HepG2 (cell line): Measurements from ENCODE around the gene CGREF1. TPM values are rescaled to one million over a fixed set of nuclear protein-coding genes. Genes with fewer than 3 reads are reported as not detected.

ENCODE experiments used
- CEBPB ChIP-seq: IDR thresholded peaks from 2 replicates; pipeline ENCODE4 v1.6.1; 2011; ENCODE audit warnings: low read depth, low read length, improper control_type of control experiment, borderline replicate concordance
- DMTF1 ChIP-seq: sonication (generic); formaldehyde crosslinking; IDR thresholded peaks from 2 replicates; pipeline ENCODE4 v1.4.0; 2020; ENCODE audit warnings: mild to moderate bottlenecking, missing genetic modification reagents
- GRHL1 ChIP-seq: sonication (generic); formaldehyde crosslinking; conservative IDR thresholded peaks from 2 replicates; pipeline ENCODE4 v1.8.0; 2022; ENCODE audit warnings: missing genetic modification reagents
- HIVEP1 ChIP-seq: sonication (generic); formaldehyde crosslinking; IDR thresholded peaks from 2 replicates; pipeline ENCODE4 v1.4.0; 2020; ENCODE audit warnings: mild to moderate bottlenecking, missing genetic modification reagents
- HMG20B ChIP-seq: conservative IDR thresholded peaks from 2 replicates; pipeline ENCODE4 v1.6.1; 2016; ENCODE audit warnings: missing genetic modification reagents, missing compliant biosample characterization
- HOXA9 ChIP-seq: sonication (generic); formaldehyde crosslinking; IDR thresholded peaks from 2 replicates; pipeline ENCODE4 v1.8.1; 2022; ENCODE audit warnings: missing genetic modification reagents, mild to moderate bottlenecking, moderate library complexity, borderline replicate concordance
- JARID2 ChIP-seq: sonication (generic); formaldehyde crosslinking; IDR thresholded peaks from 2 replicates; pipeline ENCODE4 v1.8.1; 2023; ENCODE audit warnings: missing genetic modification reagents, inconsistent platforms; ENCODE audit not compliant: insufficient replicate concordance
- KMT2A ChIP-seq: sonication (generic); formaldehyde crosslinking; IDR thresholded peaks from 2 replicates; pipeline ENCODE4 v1.4.0; 2020; ENCODE audit warnings: missing genetic modification reagents
- MXD4 ChIP-seq: IDR thresholded peaks from 2 replicates; pipeline ENCODE4 v1.6.1; 2016; ENCODE audit warnings: mild to moderate bottlenecking, missing biosample characterization, missing genetic modification reagents
- PAXIP1 ChIP-seq: sonication (generic); formaldehyde crosslinking; conservative IDR thresholded peaks from 2 replicates; pipeline ENCODE4 v1.4.0; 2020; ENCODE audit warnings: mild to moderate bottlenecking, missing genetic modification reagents, moderate library complexity
- PHF21A ChIP-seq: sonication (generic); formaldehyde crosslinking; IDR thresholded peaks from 2 replicates; pipeline ENCODE4 v1.5.0; 2020; ENCODE audit warnings: mild to moderate bottlenecking, missing genetic modification reagents
- SATB2 ChIP-seq: sonication (generic); formaldehyde crosslinking; IDR thresholded peaks from 2 replicates; pipeline ENCODE4 v1.5.0; 2020; ENCODE audit warnings: missing genetic modification reagents
- SOX6 ChIP-seq, 2 experiments: fragments of 450-650 bp in 1 of 2; sonication (generic) in 1 of 2; formaldehyde crosslinking in 1 of 2; IDR thresholded peaks; 2 replicates each; pipeline versions ENCODE4 v1.4.0 to v1.6.1; 2017 to 2020; ENCODE audit warnings: antibody characterized with exemption in 1 of 2, mild to moderate bottlenecking in 1 of 2, missing genetic modification reagents in 1 of 2
- SP140L ChIP-seq: sonication (generic); formaldehyde crosslinking; IDR thresholded peaks from 2 replicates; pipeline ENCODE4 v1.4.0; 2020; ENCODE audit warnings: missing genetic modification reagents, borderline replicate concordance
- ZFP41 ChIP-seq: sonication (generic); formaldehyde crosslinking; IDR thresholded peaks from 2 replicates; pipeline ENCODE4 v1.4.0; 2020; ENCODE audit warnings: mild to moderate bottlenecking, missing genetic modification reagents, borderline replicate concordance
- ZNF296 ChIP-seq: sonication (generic); formaldehyde crosslinking; conservative IDR thresholded peaks from 2 replicates; pipeline ENCODE4 v1.5.0; 2020; ENCODE audit warnings: mild to moderate bottlenecking, missing genetic modification reagents
- ZNF331 ChIP-seq: sonication (generic); formaldehyde crosslinking; IDR thresholded peaks from 2 replicates; pipeline ENCODE4 v1.4.0; 2020; ENCODE audit warnings: missing genetic modification reagents
- ZNF382 ChIP-seq: sonication (generic); formaldehyde crosslinking; IDR thresholded peaks from 2 replicates; pipeline ENCODE4 v1.5.0; 2020; ENCODE audit warnings: missing genetic modification reagents, mild to moderate bottlenecking, borderline replicate concordance
- ZNF850 ChIP-seq: sonication (generic); formaldehyde crosslinking; conservative IDR thresholded peaks from 2 replicates; pipeline ENCODE4 v1.9.0; 2021; ENCODE audit warnings: mild to moderate bottlenecking, missing genetic modification reagents
- polyA plus RNA-seq, 8 experiments: library from polyadenylated mRNA; depleted of rRNA in 3 of 8; stranded (reverse) in 7 of 8; unstranded in 1 of 8; fragments of >200 nt; fragmentation: Illumina TruSeq in 4 of 8; extraction: Trizol in 4 of 8; gene quantifications; 2 replicates each; pipeline versions ENCODE4 v1.2.1 to v1.2.3, GENCODE V29; 2011 to 2016; ENCODE audit warnings: low read depth in 4 of 8, missing spikeins in 1 of 8, mixed read lengths in 1 of 8; ENCODE audit not compliant: insufficient read depth in 1 of 8
- total RNA-seq, 5 experiments: library from RNA; depleted of rRNA; stranded (reverse); fragments of >200 nt; fragmentation: Illumina TruSeq; extraction: Trizol; gene quantifications; 2 replicates each; pipeline ENCODE4 v1.2.3, GENCODE V29; 2016; ENCODE audit warnings: low read depth in 1 of 5

The CGREF1 gene
- total and polyA plus RNA-seq, 2 of the 13 experiments (the other 11 are each of a cell fraction or from before 2014, with no cell fraction given) = 13.9 to 23.4 TPM

GRCh38 chr2:27122791-27123190, 3.9 kb upstream of the CGREF1 start (continued):
- no peak for TF ChIP-seq ZFP41 (CRISPR knock-in tag)
- 0 out of 2 replicates have a peak, but pooled peaks have one; percentile 5 for TF ChIP-seq PHF21A (CRISPR knock-in tag)
- TF ChIP-seq ZNF382 = no peak
- no peak for TF ChIP-seq MXD4 (CRISPR knock-in tag)
- TF ChIP-seq ZNF296 (CRISPR knock-in tag) = no peak
- TF ChIP-seq JARID2 = no peak
- no peak for TF ChIP-seq HMG20B
- no peak for TF ChIP-seq SATB2
- no peak for TF ChIP-seq ZNF850 (CRISPR knock-in tag)
- TF ChIP-seq SOX6 (IDR thresholded peaks at IDR 0.05) = no peak
- TF ChIP-seq SOX6 (CRISPR knock-in tag; IDR thresholded peaks at IDR 0.05) = no peak
- 0 out of 2 replicates have a peak, but pooled peaks have one; percentile 48 for TF ChIP-seq HOXA9 (CRISPR knock-in tag)
- TF ChIP-seq ZNF331 (CRISPR knock-in tag) = no peak
- no peak for TF ChIP-seq GRHL1 (CRISPR knock-in tag)
- TF ChIP-seq CEBPB = no peak
- no peak for TF ChIP-seq HIVEP1 (CRISPR knock-in tag)
- no peak for TF ChIP-seq SP140L (CRISPR knock-in tag)
- TF ChIP-seq KMT2A (CRISPR knock-in tag) = no peak
- no peak for TF ChIP-seq DMTF1
- TF ChIP-seq PAXIP1 (CRISPR knock-in tag) = 0 out of 2 replicates have a peak, but pooled peaks have one; percentile 3
